ENCODE data around the gene MACROD2.
"Not testable (repeated sequence)": the region's sequence is repeated elsewhere in the genome, so short reads cannot be mapped to it uniquely, and the experiment has no call there.

MACROD2 gene

DNA sequence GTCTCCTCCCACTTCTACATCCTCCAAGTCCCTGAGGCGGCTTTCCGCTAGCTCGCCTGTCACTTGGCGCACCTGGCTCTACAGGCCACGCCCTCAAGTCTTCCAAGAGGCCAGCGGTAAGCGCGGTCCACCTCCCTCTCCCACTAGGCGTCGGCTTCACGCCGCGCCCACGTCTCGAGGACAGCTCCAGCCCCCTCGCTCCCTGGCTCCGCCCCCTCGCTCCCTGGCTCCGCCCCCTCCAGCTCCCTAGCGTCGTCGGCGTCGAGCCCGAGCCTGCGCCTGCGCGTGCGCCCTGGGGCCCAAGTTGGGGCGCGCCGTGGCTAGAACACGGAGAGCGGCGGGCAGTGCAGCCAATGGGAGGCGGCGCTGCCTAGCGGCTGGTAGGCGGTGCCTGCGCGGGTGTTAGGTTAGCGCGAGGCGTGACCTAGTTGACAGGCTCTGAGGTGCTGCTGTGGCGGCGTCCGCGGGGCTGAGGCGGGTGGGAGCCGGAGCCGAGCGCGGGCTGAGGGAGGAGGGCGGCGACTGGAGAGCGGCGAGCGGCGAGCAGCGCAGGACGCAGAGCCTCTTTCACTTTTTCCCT is at the start of gene MACROD2:
Gene MACROD2, plus strand, starts transcription at position 431 of the 580 bp plus-strand sequence.
- DNase-seq: peak; percentile 93 to 99

DNA sequence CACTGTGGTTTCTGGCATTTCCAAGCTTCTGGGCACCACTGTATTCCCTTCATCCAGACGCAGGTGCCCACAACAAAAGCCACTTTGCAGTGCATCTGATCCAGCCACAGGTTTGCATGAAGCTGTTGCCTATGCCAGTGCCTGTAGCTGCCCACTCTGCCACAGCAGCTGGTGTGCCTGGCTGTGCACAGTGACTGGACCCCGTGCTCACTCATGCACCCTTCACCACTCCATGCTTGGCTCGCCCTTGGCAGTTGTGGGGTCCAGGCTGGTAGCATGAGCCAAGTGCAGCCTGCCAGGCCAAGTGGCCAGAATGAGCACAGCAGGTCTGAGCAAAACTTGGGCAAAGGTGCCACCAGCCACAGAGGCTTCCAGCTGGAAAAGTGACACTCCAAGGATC is 47.6 kb upstream of the MACROD2 start:
- DNase-seq: no peak

DNA sequence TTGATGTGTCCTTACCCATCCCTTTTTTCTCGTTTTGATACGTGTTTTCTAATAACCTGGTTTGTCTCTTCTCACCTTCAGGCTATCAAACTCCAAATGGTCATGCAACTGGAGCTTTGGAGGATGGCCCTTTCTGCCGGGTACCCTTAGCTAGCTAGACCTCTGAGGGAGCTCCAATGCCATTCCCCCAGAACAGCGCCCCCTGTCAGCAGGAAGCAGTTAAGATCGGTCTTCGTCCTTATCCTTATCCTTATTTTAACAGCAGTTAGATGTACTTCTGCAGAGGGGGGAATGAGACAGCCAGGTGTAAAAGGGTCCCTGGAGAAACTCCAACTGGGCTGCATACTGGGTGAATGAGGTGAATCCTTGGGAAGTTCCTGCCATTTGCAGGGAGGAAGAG is 42.1 kb upstream of the MACROD2 start:
- DNase-seq: no peak

DNA sequence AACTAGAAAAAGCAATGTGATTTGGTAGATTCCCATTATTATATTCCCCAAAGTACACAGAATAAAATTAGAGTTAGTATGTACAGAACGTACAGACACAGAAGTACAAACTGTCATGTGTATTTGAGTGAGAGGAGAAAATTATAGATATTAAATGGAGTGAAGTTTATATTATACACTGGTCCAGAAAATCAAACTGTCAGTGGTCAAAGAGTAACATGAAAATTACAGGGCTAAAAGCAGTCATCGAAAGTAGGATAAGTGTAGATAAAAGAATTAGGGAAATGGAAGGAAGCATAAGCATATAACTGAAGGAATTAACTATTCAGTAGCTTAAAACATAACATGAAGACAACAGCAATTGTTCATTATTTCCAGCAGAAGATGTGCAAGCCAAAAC is 35.2 kb upstream of the MACROD2 start:
- no peak for DNase-seq

- DNase-seq: no peak
Measured at GRCh38 chr20:13960525-13960924, 34.8 kb upstream of the MACROD2 start.

- DNase-seq: no peak
Measured at GRCh38 chr20:13984211-13984610, 11.1 kb upstream of the MACROD2 start.

DNA sequence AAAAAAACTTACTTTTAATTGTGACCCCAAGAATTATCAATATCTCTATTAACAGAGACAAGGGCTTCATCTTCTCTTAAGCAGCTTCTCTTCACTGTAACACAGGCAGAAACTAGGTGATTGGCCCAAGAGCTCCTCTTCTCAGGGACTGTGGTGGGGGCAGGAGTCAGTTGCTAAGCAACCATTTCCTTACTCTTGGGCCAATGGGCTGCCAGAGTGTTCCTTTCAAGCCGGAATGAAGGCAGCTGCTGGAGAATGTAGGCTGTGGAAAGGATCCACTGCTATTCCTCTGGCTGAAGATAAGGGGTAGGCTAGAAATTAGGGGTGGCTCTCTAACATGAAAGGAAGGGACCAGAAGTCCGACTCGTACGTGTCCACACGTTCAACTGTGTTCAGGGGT is 4.9 kb upstream of the MACROD2 start, which contains the start of gene SEL1L2:
Gene SEL1L2, minus strand, starts transcription at position 150 of the 400 bp plus-strand sequence. Its CDS starts 80 bp downstream, at position 70.
- peak in 1 of 2 experiments; percentile 32 for DNase-seq

GRCh38 chr20:13991311-13991710 is 4.0 kb upstream of the MACROD2 start:
- no peak for DNase-seq

DNA sequence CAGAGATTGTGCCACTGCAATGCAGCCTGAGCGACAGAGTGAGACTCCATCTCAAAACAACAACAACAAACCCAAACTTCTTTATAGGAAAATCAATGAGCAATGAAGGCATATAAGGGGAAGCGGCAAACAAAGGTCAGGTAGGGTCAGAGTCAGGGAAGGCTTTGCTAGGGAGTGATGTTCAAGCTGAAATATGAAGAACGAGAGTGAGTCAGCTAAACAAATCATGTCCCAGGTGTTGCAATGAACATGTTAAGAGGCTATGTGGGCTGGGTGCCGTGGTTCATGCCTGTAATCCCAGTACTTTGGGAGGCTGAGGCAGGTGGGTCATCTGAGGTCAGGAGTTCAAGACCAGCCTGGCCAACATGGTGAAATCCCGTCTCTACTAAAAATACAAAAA is 3.4 kb upstream of the MACROD2 start:
- not testable (repeated sequence) for DNase-seq

DNA sequence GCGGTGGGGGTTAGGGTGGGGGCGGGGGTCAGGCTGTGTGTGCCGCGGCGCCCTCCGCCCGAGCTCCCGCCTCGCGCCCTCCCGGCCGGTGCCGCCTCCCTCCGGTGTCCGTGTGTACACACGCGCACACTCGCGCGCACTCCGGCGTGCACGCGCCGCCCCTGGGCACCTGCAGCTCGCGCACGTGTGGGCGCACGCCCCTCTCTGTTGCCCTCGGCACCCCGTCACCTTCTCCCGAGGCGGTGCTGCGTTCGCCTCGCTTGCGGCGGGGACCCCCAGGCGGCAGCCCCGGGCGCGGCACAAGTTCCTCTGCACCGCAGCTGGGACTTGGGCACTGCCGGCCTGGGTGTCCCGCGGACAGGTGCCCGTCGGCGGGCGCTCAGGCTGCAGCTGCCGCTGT is 525 bp downstream of the MACROD2 start:
- peak in 1 of 2 experiments; percentile 40 for DNase-seq

DNA sequence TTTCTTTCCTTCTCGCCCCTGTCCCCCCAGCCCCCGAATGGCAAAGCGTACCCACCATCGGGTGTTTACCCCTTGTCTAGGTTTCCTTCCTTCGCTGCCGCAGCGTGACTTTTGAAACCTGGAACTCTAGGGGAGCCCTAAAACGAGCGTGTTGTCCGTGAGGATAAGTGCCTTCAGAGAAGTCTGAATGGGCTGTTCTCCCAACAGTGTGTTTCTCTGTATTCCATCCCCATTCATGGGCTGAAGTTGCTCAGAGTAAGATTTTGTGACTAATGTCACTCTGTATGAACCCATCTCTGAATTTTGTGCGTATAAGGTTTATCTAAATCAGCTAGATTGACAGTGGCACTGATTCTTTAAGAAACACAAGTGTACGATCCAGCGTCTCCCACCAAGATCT is 949 bp downstream of the MACROD2 start:
- DNase-seq: no peak

DNA sequence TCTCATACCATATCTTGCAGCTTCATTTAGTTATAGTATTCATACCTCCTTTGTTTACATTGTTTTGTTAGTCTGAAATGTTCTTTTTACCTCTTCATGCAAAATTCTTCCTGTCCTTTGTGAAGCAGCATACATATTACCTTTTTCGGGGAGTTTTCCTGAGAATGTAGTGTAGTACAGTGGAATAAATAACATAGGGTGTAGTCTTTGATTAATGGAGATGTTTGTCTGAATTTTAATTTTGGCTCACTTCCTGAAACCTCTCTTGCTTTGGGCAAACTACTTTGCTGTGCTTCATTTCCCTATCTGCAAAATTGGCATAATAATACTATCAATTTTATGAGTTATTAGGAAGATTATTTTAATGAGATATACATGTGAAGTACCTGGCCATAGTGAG is 5.6 kb downstream of the MACROD2 start:
- no peak for DNase-seq

DNA sequence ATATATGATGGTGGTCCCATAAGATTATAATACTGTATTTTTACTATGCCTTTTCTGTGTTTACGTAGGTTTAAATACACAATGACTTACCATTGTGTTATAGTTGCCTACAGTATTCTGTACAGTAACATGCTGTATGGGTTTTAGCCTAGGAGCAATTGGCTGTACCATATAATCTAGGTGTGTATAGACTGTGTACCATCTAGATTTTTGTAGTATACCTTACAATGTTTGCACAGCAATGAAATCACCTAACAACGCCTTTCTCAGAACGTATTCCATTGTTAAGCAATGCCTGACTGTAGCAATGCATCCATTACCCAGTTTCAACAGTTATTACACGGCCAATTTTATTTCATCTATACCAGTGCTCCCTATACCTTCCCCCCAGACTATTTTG is 10.7 kb downstream of the MACROD2 start:
- DNase-seq: no peak

DNA sequence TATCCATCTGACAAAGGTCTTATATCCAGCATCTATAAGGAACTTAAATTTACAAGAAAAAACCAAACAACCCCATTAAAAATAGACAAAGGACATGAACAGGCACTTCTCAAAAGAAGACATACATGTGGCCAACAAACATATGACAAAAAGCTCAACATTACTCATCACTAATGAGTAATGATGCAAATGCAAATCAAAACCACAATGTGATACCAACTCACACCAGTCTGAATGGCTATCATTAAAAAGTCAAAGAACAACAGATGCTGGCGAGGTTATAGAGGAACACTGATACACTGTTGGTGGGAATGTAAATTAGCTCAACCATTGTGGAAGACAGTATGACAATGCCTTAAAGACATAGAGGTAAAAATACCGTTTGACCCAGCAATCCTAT is 13.9 kb downstream of the MACROD2 start:
- no peak for DNase-seq

DNA sequence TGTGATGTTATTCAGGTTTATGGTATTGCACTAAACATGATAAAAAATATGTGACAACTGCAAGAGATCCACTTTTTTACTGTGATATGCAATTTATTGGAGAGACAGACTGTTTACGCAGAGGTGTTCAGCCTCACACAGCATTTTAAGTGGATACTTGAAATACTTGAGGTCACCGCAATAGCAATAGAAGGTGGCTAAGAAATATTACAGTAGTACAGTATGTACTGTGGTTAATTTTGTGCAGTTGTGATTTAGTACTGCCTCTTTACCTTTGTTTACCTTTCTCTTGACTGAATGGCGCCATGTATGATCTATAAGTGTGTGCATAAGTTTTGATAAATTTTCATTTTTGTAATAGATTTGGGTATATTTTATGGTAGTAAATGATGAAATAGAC is 17.4 kb downstream of the MACROD2 start:
- DNase-seq: no peak

- no peak for DNase-seq
Measured at GRCh38 chr20:14030991-14031390, 35.7 kb downstream of the MACROD2 start.

DNA sequence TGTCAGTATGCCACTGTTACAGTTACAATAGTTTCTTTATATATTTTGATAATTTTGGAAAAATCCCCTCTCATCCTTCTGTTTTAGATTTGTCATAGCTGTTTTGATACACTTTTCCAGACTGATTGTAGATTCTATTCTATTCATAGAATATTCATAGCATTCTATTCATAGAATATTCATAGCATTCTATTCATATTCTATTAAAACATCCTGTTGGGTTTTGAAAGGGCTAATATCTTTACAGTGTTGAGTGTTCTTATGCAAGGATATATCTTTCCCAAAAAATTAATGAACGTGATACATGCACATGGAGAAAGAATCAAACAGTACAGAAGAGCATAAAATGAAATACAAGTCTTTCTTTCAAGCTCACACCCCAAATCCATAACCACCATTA is 38.0 kb downstream of the MACROD2 start:
- DNase-seq: no peak

GRCh38 chr20:14036567-14036966 is 41.3 kb downstream of the MACROD2 start:
- DNase-seq: no peak

GRCh38 chr20:14044712-14045276 is 49.5 kb downstream of the MACROD2 start:
- DNase-seq: not testable (repeated sequence)

GRCh38 chr20:14046534-14046933 is 51.2 kb downstream of the MACROD2 start:
- no peak for DNase-seq

GRCh38 chr20:14049111-14049510 is 53.8 kb downstream of the MACROD2 start:
- no peak for DNase-seq

- no peak for DNase-seq
Measured at GRCh38 chr20:14051454-14051853, 56.1 kb downstream of the MACROD2 start.

GRCh38 chr20:14055127-14055742 is 59.9 kb downstream of the MACROD2 start:
- DNase-seq: peak; percentile 67 to 78

GRCh38 chr20:14062171-14062570 is 66.9 kb downstream of the MACROD2 start:
- DNase-seq: no peak

GRCh38 chr20:14062786-14063185 is 67.5 kb downstream of the MACROD2 start:
- DNase-seq: no peak
